Lower lobe of right lung (tissue), 2 donors: ENCODE data around the gene GSE1. TPM values are rescaled to one million over a fixed set of nuclear protein-coding genes. Genes with fewer than 3 reads are reported as not detected.

Experiments used
- ATAC-seq, 2 donors: fragments of 200-7000 bp; cut with Tn5 transposase; one replicate each; pipeline ENCODE4 v1.9.1; 2020 to 2022; ENCODE audit warnings: mild to moderate bottlenecking in 2 of 2, moderate library complexity in 2 of 2
- DNase-seq: peaks from one replicate; pipeline ENCODE4 v3.0.0-alpha.2; 2020
- H3K27ac ChIP-seq: fragments of 200-600 bp; one replicate; pipeline ENCODE4 v1.8.0; 2022
- H3K27me3 ChIP-seq: fragments of 200-600 bp; one replicate; pipeline ENCODE4 v1.8.0; 2022; ENCODE audit warnings: low read depth
- H3K36me3 ChIP-seq: fragments of 200-600 bp; one replicate; pipeline ENCODE4 v1.8.0; 2022; ENCODE audit warnings: mild to moderate bottlenecking
- H3K4me1 ChIP-seq: fragments of 200-600 bp; one replicate; pipeline ENCODE4 v1.8.0; 2022
- H3K4me3 ChIP-seq: fragments of 200-600 bp; one replicate; pipeline ENCODE4 v1.8.0; 2022; ENCODE audit warnings: mild to moderate bottlenecking
- H3K9me3 ChIP-seq: fragments of 200-600 bp; one replicate; pipeline ENCODE4 v1.8.0; 2022
- intact Hi-C: fragments of 100-400 bp; cut with DNase I; formaldehyde crosslinking; loops from one replicate; pipeline ENCODE4 v1.11.0; 2022
- total RNA-seq: library from RNA; stranded (reverse); fragmentation: NEBNext Ultra II Directional; extraction: Animal tissue kit (Norgen Biotek cat#: 25700); gene quantifications from one replicate; pipeline ENCODE4 v1.2.1, GENCODE V29; 2021
- TF ChIP-seq, protein P1 (sequence below): fragments of 200-600 bp; IDR thresholded peaks from one replicate; pipeline ENCODE4 v1.8.0; 2022; ENCODE audit warnings: antibody characterized with exemption, mild to moderate bottlenecking
- donor health status: DM: no; HTN: yes; CAD: no; lungs with severe emphysema.

GSE1 gene
- total RNA-seq, 1 donor from 2014 or later = 85.2 TPM

DNA sequence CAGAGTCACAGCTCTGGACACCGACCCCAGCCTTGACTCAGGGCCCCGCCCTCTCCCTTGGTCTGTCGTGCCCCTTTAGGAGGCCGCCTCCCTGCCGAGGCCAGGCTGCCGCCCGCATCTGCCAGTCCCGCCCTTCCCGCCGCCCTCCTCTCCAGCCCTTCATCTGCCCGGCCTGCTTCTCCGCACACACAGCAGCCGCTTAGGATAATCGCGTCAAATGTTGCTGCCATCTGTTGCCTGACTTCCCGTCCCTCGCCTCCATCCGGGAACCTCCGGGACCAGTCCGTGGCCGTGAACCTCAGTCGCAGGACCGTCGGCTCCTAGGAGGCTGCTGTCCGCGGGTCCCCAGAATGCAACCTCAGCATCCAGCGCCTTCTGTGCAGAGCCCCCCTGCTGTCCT is 11.9 kb downstream of the GSE1 start:
- no peaks in the 10 kb centered on the region for H3K27me3 ChIP-seq
- intact Hi-C loops = no loop called here
- no peak overlapping the region for H3K27ac ChIP-seq
- peaks cover 8% of the 10 kb centered on the region for H3K36me3 ChIP-seq
- ATAC-seq = peak in 1 of 2 donors; percentile 6
- DNase-seq = no peak
- H3K4me3 ChIP-seq = no peak overlapping the region
- H3K4me1 ChIP-seq = peaks cover 63% of the 10 kb centered on the region
- H3K9me3 ChIP-seq = no peaks in the 10 kb centered on the region
- TF ChIP-seq, protein P1, sequence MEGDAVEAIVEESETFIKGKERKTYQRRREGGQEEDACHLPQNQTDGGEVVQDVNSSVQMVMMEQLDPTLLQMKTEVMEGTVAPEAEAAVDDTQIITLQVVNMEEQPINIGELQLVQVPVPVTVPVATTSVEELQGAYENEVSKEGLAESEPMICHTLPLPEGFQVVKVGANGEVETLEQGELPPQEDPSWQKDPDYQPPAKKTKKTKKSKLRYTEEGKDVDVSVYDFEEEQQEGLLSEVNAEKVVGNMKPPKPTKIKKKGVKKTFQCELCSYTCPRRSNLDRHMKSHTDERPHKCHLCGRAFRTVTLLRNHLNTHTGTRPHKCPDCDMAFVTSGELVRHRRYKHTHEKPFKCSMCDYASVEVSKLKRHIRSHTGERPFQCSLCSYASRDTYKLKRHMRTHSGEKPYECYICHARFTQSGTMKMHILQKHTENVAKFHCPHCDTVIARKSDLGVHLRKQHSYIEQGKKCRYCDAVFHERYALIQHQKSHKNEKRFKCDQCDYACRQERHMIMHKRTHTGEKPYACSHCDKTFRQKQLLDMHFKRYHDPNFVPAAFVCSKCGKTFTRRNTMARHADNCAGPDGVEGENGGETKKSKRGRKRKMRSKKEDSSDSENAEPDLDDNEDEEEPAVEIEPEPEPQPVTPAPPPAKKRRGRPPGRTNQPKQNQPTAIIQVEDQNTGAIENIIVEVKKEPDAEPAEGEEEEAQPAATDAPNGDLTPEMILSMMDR = no peak

DNA sequence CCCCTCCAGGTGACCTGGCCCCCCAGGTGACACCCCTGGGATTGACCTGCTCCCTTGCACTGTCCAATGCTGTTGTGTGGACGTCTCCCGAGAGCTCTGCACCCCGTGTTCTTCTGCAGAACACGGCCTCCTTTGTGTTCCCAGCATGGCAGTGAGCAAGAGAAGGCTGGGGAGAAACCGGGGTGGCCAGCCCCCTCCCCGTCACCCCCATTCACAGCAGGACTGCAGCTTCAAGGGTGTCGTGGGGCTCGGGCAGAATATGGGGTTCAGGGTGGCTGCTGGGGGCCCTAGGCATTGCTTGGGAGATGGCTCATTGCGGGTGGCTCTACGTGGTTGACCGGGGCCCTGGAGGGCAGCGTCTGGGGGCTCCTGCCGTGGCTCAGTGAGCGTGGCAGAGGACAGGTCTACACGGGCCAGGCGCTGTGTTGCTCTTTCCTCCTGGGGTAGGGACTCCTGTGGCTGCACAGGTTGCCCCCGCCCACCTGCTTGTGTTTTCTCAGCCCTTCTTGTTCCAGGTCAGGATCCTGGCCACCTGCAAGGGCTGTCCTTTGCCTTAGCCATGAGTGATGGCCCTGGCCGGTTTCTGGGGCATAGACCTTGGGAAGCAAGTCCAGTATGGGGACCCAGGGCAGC is 12.5 kb downstream of the GSE1 start:
- no peak overlapping the region for H3K4me3 ChIP-seq
- no peaks in the 10 kb centered on the region for H3K9me3 ChIP-seq
- ATAC-seq (no peak), DNase-seq (no peak)
- H3K27ac ChIP-seq = no peak overlapping the region
- peaks cover 8% of the 10 kb centered on the region for H3K36me3 ChIP-seq
- TF ChIP-seq, protein P1 = no peak
- H3K27me3 ChIP-seq = no peaks in the 10 kb centered on the region
- H3K4me1 ChIP-seq = peaks cover 63% of the 10 kb centered on the region
- intact Hi-C loops = no loop called here

DNA sequence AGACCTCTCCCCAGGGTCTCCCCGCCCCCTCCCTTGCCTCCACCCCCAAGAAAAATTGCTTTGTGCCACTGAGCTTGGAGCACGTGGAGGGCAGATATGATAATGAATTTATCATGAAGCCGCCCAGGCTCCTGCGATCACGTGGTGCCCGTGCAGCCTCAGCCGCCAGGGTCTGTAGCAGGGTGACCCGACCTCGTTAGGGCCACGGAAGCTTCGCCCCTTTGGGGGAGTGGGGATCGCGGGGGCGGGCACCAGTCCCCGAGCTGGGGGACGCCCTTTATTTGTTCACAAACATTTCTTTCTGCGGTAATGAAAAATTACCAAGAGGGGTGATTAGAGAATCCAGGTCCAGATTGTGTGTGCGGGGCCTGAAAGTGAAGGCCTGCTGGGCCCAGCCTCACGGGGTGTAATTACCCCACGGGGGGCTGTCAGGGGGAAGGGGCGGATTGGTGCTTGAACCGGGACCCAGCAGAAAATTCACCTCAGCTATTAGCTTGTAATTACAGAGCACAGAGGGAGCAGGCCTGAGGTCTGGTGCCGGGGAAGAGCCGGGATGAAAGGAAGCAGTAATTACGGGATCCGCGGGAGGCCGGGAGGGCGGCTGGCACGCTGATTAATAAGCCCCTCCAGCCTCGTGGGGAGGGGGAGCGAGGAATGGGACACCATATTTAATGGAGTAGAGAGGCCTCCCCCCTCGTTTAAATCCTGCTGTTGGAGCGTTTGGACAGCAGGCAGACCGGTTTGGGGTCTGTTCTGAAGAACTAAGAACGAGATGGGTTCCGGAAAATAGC is 13.3 kb downstream of the GSE1 start:
- TF ChIP-seq, protein P1 = no peak
- DNase-seq = no peak
- Histone ChIP-seq H3K9me3 (no peaks in the 10 kb centered on the region), H3K27ac (no peak overlapping the region), H3K4me1 (peaks cover 63% of the 10 kb centered on the region), H3K36me3 (peaks cover 8% of the 10 kb centered on the region), H3K27me3 (no peaks in the 10 kb centered on the region), H3K4me3 (peak overlapping the region; percentile 8)
- intact Hi-C loops = no loop called here
- no peak for ATAC-seq

DNA sequence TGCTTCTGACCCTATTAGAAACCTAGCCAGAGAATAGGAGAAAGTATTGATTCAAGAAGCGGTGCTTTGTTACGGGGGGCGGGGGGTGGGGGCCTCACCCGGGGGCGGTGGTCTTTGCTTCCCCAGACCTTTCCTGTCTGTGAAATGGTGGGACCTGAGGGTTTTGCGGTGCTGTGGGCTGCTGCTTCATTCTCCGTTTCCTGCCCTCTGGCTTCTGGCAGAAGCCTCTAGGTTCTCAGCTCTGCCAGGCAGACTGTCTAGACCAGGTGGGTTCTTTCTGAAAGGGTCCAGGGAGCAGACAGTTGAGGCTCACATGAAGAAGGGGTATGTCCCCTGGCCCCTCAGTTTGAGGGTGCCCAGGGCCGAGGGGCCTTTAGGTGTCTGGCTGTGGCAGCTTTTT is 14.0 kb downstream of the GSE1 start:
- TF ChIP-seq, protein P1 = no peak
- peaks cover 8% of the 10 kb centered on the region for H3K36me3 ChIP-seq
- ATAC-seq (no peak), DNase-seq (no peak)
- no peaks in the 10 kb centered on the region for H3K27me3 ChIP-seq
- no peaks in the 10 kb centered on the region for H3K9me3 ChIP-seq
- intact Hi-C loops = no loop called here
- peaks cover 64% of the 10 kb centered on the region for H3K4me1 ChIP-seq
- H3K27ac ChIP-seq = no peak overlapping the region
- H3K4me3 ChIP-seq = no peak overlapping the region

DNA sequence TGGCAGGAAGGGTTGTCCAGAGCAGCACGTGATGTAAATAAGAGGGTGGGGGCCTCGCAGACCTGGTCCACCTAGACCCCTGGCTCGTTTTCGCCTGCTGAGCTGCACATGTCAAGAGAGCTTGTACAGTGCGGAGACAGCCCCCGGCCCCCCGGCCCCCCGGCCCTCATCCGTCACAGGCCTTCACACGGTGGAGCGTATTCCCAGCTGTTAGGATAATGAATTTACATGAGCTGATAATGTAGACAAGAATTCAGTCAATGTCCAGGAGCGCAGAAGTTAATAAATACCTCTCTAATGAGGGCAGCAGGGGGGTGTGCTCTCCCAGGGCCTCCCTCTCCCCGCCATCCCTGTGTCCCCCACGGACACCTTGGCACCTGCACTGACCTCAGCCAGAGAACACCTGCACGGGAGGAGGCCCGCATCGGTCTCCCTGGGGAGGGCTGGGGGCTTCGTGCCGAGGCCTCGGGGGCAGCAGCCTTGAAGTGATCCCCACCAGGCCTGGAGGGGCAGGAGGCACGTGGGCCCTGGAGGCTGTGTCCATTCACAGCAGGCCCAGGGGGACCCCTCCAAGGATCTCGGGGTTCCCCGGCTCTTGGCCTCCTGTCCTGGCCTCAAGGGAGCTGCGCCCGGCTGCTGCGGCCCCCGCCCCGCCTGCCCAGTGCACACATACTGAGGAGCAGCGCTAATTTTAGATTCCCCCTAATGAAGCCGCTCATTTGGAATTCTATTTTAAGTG is 14.6 kb downstream of the GSE1 start:
- DNase-seq (no peak), ATAC-seq (no peak)
- no peak overlapping the region for H3K27ac ChIP-seq
- peaks cover 64% of the 10 kb centered on the region for H3K4me1 ChIP-seq
- no peaks in the 10 kb centered on the region for H3K27me3 ChIP-seq
- no peaks in the 10 kb centered on the region for H3K9me3 ChIP-seq
- TF ChIP-seq, protein P1 = no peak
- H3K4me3 ChIP-seq = no peak overlapping the region
- H3K36me3 ChIP-seq = peaks cover 8% of the 10 kb centered on the region
- intact Hi-C loops = no loop called here
